HepG2 (cell line): Measurements from ENCODE around the gene FAF2. TPM values are rescaled to one million over a fixed set of nuclear protein-coding genes. Genes with fewer than 3 reads are reported as not detected.
A peak's percentile ranks its signal among the peaks of the same experiment; 100 is the strongest.

Experiments used
- ADNP ChIP-seq: sonication (generic); formaldehyde crosslinking; IDR thresholded peaks from 2 replicates; pipeline ENCODE4 v1.4.0; 2020; ENCODE audit warnings: missing genetic modification reagents
- ARID4A ChIP-seq: sonication (generic); formaldehyde crosslinking; IDR thresholded peaks from 2 replicates; pipeline ENCODE4 v1.5.0; 2020; ENCODE audit warnings: mild to moderate bottlenecking, missing genetic modification reagents, borderline replicate concordance
- BORCS8-MEF2B ChIP-seq: sonication (generic); formaldehyde crosslinking; IDR thresholded peaks from 2 replicates; pipeline ENCODE4 v1.8.0; 2022; ENCODE audit warnings: mild to moderate bottlenecking, missing genetic modification reagents
- CERS6 ChIP-seq: sonication (generic); formaldehyde crosslinking; IDR thresholded peaks from 2 replicates; pipeline ENCODE4 v1.5.0; 2020; ENCODE audit warnings: missing genetic modification reagents
- FOXC1 ChIP-seq: sonication (generic); formaldehyde crosslinking; IDR thresholded peaks from 2 replicates; pipeline ENCODE4 v1.8.0; 2022; ENCODE audit warnings: mild to moderate bottlenecking, missing genetic modification reagents, borderline replicate concordance
- GATAD2A ChIP-seq: IDR thresholded peaks from 2 replicates; pipeline ENCODE4 v1.6.1; 2016
- IKZF5 ChIP-seq: IDR thresholded peaks from 2 replicates; pipeline ENCODE4 v1.6.1; 2018; ENCODE audit warnings: missing genetic modification reagents, mild to moderate bottlenecking, missing compliant biosample characterization
- NR0B2 ChIP-seq: sonication (generic); formaldehyde crosslinking; IDR thresholded peaks from 2 replicates; pipeline ENCODE4 v1.4.0; 2020; ENCODE audit warnings: mild to moderate bottlenecking, missing genetic modification reagents
- SNRNP70 ChIP-seq: fragments of 200-400 bp; formaldehyde crosslinking; IDR thresholded peaks from 2 replicates; pipeline ENCODE4 v1.6.1; 2017; ENCODE audit warnings: mild to moderate bottlenecking, low read depth, low read length, moderate library complexity
- XBP1 ChIP-seq: sonication (generic); formaldehyde crosslinking; IDR thresholded peaks from 2 replicates; pipeline ENCODE4 v1.5.0; 2020; ENCODE audit warnings: missing genetic modification reagents
- ZFP36 ChIP-seq: fragments of 150-350 bp; IDR thresholded peaks from 2 replicates; pipeline ENCODE4 v1.6.1; 2018; ENCODE audit warnings: borderline replicate concordance, low read length, low read depth; ENCODE audit not compliant: partially characterized antibody
- ZMYM3 ChIP-seq: sonication (generic); formaldehyde crosslinking; IDR thresholded peaks from 2 replicates; pipeline ENCODE4 v1.5.1; 2020; ENCODE audit warnings: mild to moderate bottlenecking, missing genetic modification reagents
- ZNF33B ChIP-seq: sonication (generic); formaldehyde crosslinking; IDR thresholded peaks from 2 replicates; pipeline ENCODE4 v1.5.1; 2020; ENCODE audit warnings: mild to moderate bottlenecking, missing genetic modification reagents
- ZNF460 ChIP-seq: sonication (generic); formaldehyde crosslinking; IDR thresholded peaks from 2 replicates; pipeline ENCODE4 v1.5.1; 2020; ENCODE audit warnings: missing genetic modification reagents, mild to moderate bottlenecking, borderline replicate concordance
- ZNF570 ChIP-seq: sonication (generic); formaldehyde crosslinking; IDR thresholded peaks from 2 replicates; pipeline ENCODE4 v1.4.0; 2020; ENCODE audit warnings: mild to moderate bottlenecking, missing genetic modification reagents, borderline replicate concordance
- ZNF678 ChIP-seq: sonication (generic); formaldehyde crosslinking; IDR thresholded peaks from 2 replicates; pipeline ENCODE4 v1.4.0; 2020; ENCODE audit warnings: mild to moderate bottlenecking, missing genetic modification reagents
- ZNF687 ChIP-seq: sonication (generic); formaldehyde crosslinking; IDR thresholded peaks from 2 replicates; pipeline ENCODE4 v1.5.1; 2020; ENCODE audit warnings: mild to moderate bottlenecking, missing genetic modification reagents, moderate library complexity
- ZNF788 ChIP-seq: sonication (generic); formaldehyde crosslinking; IDR thresholded peaks from 2 replicates; pipeline ENCODE4 v1.5.0; 2020; ENCODE audit warnings: mild to moderate bottlenecking, missing genetic modification reagents, borderline replicate concordance
- polyA plus RNA-seq, 8 experiments: library from polyadenylated mRNA; depleted of rRNA in 3 of 8; stranded (reverse) in 7 of 8; unstranded in 1 of 8; fragments of >200 nt; fragmentation: Illumina TruSeq in 4 of 8; extraction: Trizol in 4 of 8; gene quantifications; 2 replicates each; pipeline versions ENCODE4 v1.2.1 to v1.2.3, GENCODE V29; 2011 to 2016; ENCODE audit warnings: low read depth in 4 of 8, missing spikeins in 1 of 8, mixed read lengths in 1 of 8; ENCODE audit not compliant: insufficient read depth in 1 of 8
- total RNA-seq, 5 experiments: library from RNA; depleted of rRNA; stranded (reverse); fragments of >200 nt; fragmentation: Illumina TruSeq; extraction: Trizol; gene quantifications; 2 replicates each; pipeline ENCODE4 v1.2.3, GENCODE V29; 2016; ENCODE audit warnings: low read depth in 1 of 5

The FAF2 gene
- total and polyA plus RNA-seq, 2 of the 13 experiments (the other 11 are each of a cell fraction or from before 2014, with no cell fraction given), result 27.8 to 34.3 TPM

- TF ChIP-seq ZNF788 (CRISPR knock-in tag) (no peak), SNRNP70 (no peak), BORCS8-MEF2B (0 out of 2 replicates have a peak, but pooled peaks have one; percentile 26), XBP1 (CRISPR knock-in tag) (no peak), ZNF678 (CRISPR knock-in tag) (no peak), ARID4A (CRISPR knock-in tag) (peak; percentile 49), IKZF5 (peak; percentile 15; the same call in 1 of the 2 replicates), CERS6 (CRISPR knock-in tag) (no peak), ZNF570 (CRISPR knock-in tag) (no peak), GATAD2A (CRISPR knock-in tag) (no peak), ZNF460 (CRISPR knock-in tag) (no peak), FOXC1 (CRISPR knock-in tag) (no peak), ZNF33B (CRISPR knock-in tag) (no peak), ZMYM3 (CRISPR knock-in tag) (peak; percentile 19; the same call in 1 of the 2 replicates), ADNP (CRISPR knock-in tag) (no peak), ZFP36 (no peak), ZNF687 (peak; percentile 56), NR0B2 (CRISPR knock-in tag) (no peak)
These were observed 88.1 kb downstream of the FAF2 start (continued) for GRCh38 chr5:176536132-176536901.
